H1 (cell line): Measurements from ENCODE around the gene MT1F. TPM values are rescaled to one million over a fixed set of nuclear protein-coding genes. Genes with fewer than 3 reads are reported as not detected.

Experiments used
- CTCF ChIA-PET: fragments of 300-600 bp; sonication (Branson Sonifier 250); formaldehyde crosslinking; loops from one replicate; lab custom pipeline; 2021; ENCODE audit not compliant: partially characterized antibody; lab: Charles Lee
- POLR2A ChIA-PET: fragments of 300-600 bp; sonication (Branson Sonifier 250); formaldehyde crosslinking; loops from one replicate; lab custom pipeline; 2021; ENCODE audit warnings: inconsistent platforms; ENCODE audit not compliant: partially characterized antibody; lab: Charles Lee
- DNase-seq, 2 experiments: peaks; one replicate each; pipeline versions ENCODE4 v3.0.0 to v3.0.0-alpha.2; 2010 to 2022; ENCODE audit warnings: low spot score in 2 of 2, low read depth in 1 of 2, mixed read lengths in 1 of 2
- FAIRE-seq: peaks from 2 replicates; lab custom pipeline; 2011; peaks lifted over from hg19 to GRCh38; lab: Jason Lieb, UNC
- H2AFZ ChIP-seq: 2 replicates; pipeline ENCODE4 v1.8.1; 2012; ENCODE audit warnings: low read length, inconsistent platforms
- H2AK5ac ChIP-seq: 2 replicates; pipeline ENCODE4 v1.6.1; 2013; ENCODE audit warnings: low read depth, low read length
- H2BK120ac ChIP-seq: replicated peaks from 2 replicates; pipeline ENCODE3; 2013; ENCODE audit warnings: low read depth, low read length, inconsistent platforms
- H2BK12ac ChIP-seq: 2 replicates; pipeline ENCODE4 v1.6.1; 2013; ENCODE audit warnings: low read depth, low read length
- H2BK15ac ChIP-seq: 2 replicates; pipeline ENCODE4 v1.6.1; 2013; ENCODE audit warnings: low read length
- H2BK20ac ChIP-seq: 2 replicates; pipeline ENCODE4 v1.6.1; 2013; ENCODE audit warnings: low read length
- H2BK5ac ChIP-seq: 2 replicates; pipeline ENCODE4 v1.6.1; 2013; ENCODE audit warnings: low read depth, low read length
- H3K14ac ChIP-seq: 2 replicates; pipeline ENCODE4 v1.6.1; 2013; ENCODE audit warnings: inconsistent platforms; ENCODE audit not compliant: insufficient read length
- H3K18ac ChIP-seq: 2 replicates; pipeline ENCODE4 v1.6.1; 2013; ENCODE audit warnings: low read length; ENCODE audit errors: extremely low read depth
- H3K23ac ChIP-seq: 2 replicates; pipeline ENCODE4 v1.6.1; 2013; ENCODE audit warnings: inconsistent platforms; ENCODE audit not compliant: insufficient read length
- H3K23me2 ChIP-seq: 2 replicates; pipeline ENCODE4 v1.6.1; 2013; ENCODE audit warnings: low read depth, low read length
- H3K27ac ChIP-seq: 2 replicates; pipeline ENCODE4 v1.6.1; 2011; ENCODE audit warnings: low read depth, low read length, inconsistent platforms
- H3K27me3 ChIP-seq, 4 experiments: replicated peaks in 1 of 4; 1 replicate in 1 of 4; 2 replicates in 3 of 4; pipeline versions ENCODE4 v1.6.1 to v1.8.1; 2011 to 2013; ENCODE audit warnings: low read length in 3 of 4, mild to moderate bottlenecking in 3 of 4, inconsistent platforms in 2 of 4, mixed read lengths in 2 of 4, moderate library complexity in 1 of 4; ENCODE audit not compliant: control insufficient read depth in 3 of 4, insufficient read depth in 3 of 4; ENCODE audit errors: extremely low read depth in 1 of 4
- H3K36me3 ChIP-seq, 4 experiments: 2 replicates each; pipeline versions ENCODE4 v1.6.1 to v1.8.1; 2011 to 2013; ENCODE audit warnings: mild to moderate bottlenecking in 4 of 4, low read length in 3 of 4, moderate library complexity in 2 of 4, control low read depth in 1 of 4, inconsistent platforms in 1 of 4; ENCODE audit not compliant: insufficient read depth in 4 of 4, control insufficient read depth in 2 of 4
- H3K4ac ChIP-seq: replicated peaks from 2 replicates; pipeline ENCODE3; 2013; ENCODE audit warnings: low read length, low read depth, mixed read lengths, inconsistent platforms; ENCODE audit not compliant: insufficient read length
- H3K4me1 ChIP-seq, 4 experiments: replicated peaks in 1 of 4; 1 replicate in 1 of 4; 2 replicates in 3 of 4; pipeline versions ENCODE4 v1.6.1 to v1.8.1; 2011 to 2013; ENCODE audit warnings: low read length in 3 of 4, inconsistent platforms in 2 of 4, mixed read lengths in 1 of 4; ENCODE audit not compliant: insufficient read depth in 4 of 4, control insufficient read depth in 3 of 4
- H3K4me2 ChIP-seq, 2 experiments: 2 replicates each; pipeline versions ENCODE4 v1.6.1 to v1.8.1; 2011 to 2013; ENCODE audit warnings: low read depth in 2 of 2, low read length in 2 of 2, control low read depth in 1 of 2, inconsistent platforms in 1 of 2, mild to moderate bottlenecking in 1 of 2; ENCODE audit not compliant: insufficient read depth in 1 of 2
- H3K4me3 ChIP-seq, 4 experiments: fragments of 200-600, 300-600 bp in 1 of 4; sonication (generic), shearing (Covaris generic), sonication (Bioruptor Twin) in 1 of 4; 2 replicates each; pipeline versions ENCODE4 v1.5.1 to v1.8.1; 2011 to 2016; ENCODE audit warnings: low read length in 4 of 4, low read depth in 3 of 4, control low read depth in 2 of 4, inconsistent platforms in 2 of 4, mild to moderate bottlenecking in 2 of 4, mixed read lengths in 1 of 4, moderate library complexity in 1 of 4; ENCODE audit not compliant: insufficient read depth in 2 of 4; ENCODE audit errors: extremely low read depth in 1 of 4
- H3K56ac ChIP-seq: replicated peaks from 2 replicates; pipeline ENCODE3; 2013; ENCODE audit warnings: low read depth, mild to moderate bottlenecking, mixed read lengths, low read length, inconsistent platforms; ENCODE audit not compliant: insufficient read length
- H3K79me1 ChIP-seq: 2 replicates; pipeline ENCODE4 v1.6.1; 2013; ENCODE audit warnings: low read depth, low read length, control low read depth
- H3K79me2 ChIP-seq, 2 experiments: 2 replicates each; pipeline versions ENCODE4 v1.6.1 to v1.8.1; 2012 to 2013; ENCODE audit warnings: low read length in 2 of 2, mild to moderate bottlenecking in 2 of 2, inconsistent platforms in 1 of 2; ENCODE audit not compliant: insufficient read depth in 2 of 2, control insufficient read depth in 1 of 2
- H3K9ac ChIP-seq, 4 experiments: replicated peaks in 1 of 4; 1 replicate in 1 of 4; 2 replicates in 3 of 4; pipeline versions ENCODE4 v1.6.1 to v1.8.1; 2011 to 2013; ENCODE audit warnings: low read depth in 3 of 4, low read length in 3 of 4, control low read depth in 2 of 4, mild to moderate bottlenecking in 2 of 4, moderate library complexity in 2 of 4, inconsistent platforms in 1 of 4; ENCODE audit errors: extremely low read depth in 1 of 4
- H3K9me3 ChIP-seq, 2 experiments: 2 replicates each; pipeline versions ENCODE4 v1.6.1 to v1.8.1; 2012 to 2013; ENCODE audit warnings: mild to moderate bottlenecking in 2 of 2, moderate library complexity in 2 of 2, control low read depth in 1 of 2, inconsistent platforms in 1 of 2, low read depth in 1 of 2, low read length in 1 of 2, mixed read lengths in 1 of 2; ENCODE audit not compliant: insufficient read depth in 2 of 2
- H4K20me1 ChIP-seq, 2 experiments: replicated peaks in 1 of 2; 2 replicates each; pipeline versions ENCODE3 to v1.8.1; 2011 to 2013; ENCODE audit warnings: inconsistent platforms in 2 of 2, low read length in 2 of 2, mild to moderate bottlenecking in 1 of 2; ENCODE audit not compliant: insufficient read depth in 2 of 2, control insufficient read depth in 1 of 2
- H4K5ac ChIP-seq: 2 replicates; pipeline ENCODE4 v1.6.1; 2013; ENCODE audit warnings: low read length, low read depth, mixed read lengths, inconsistent platforms; ENCODE audit not compliant: insufficient read length
- H4K8ac ChIP-seq: 2 replicates; pipeline ENCODE4 v1.8.0; 2013; ENCODE audit warnings: mild to moderate bottlenecking, moderate library complexity, low read length, inconsistent platforms; ENCODE audit not compliant: insufficient read depth; ENCODE audit errors: extremely low read depth
- H4K91ac ChIP-seq: replicated peaks from 2 replicates; pipeline ENCODE3; 2013; ENCODE audit warnings: low read length, mixed read lengths, inconsistent platforms; ENCODE audit not compliant: insufficient read length
- ATF3 ChIP-seq: IDR thresholded peaks from 2 replicates; pipeline ENCODE4 v1.6.1; 2011; ENCODE audit warnings: low read depth, mild to moderate bottlenecking, low read length; ENCODE audit not compliant: insufficient read depth
- BCL11A ChIP-seq, 2 experiments: IDR thresholded peaks; one replicate each; pipeline ENCODE4 v1.6.1; 2011; ENCODE audit warnings: low read depth in 2 of 2, low read length in 2 of 2, mild to moderate bottlenecking in 2 of 2
- CEBPB ChIP-seq: IDR thresholded peaks from 2 replicates; pipeline ENCODE4 v1.6.1; 2012; ENCODE audit warnings: low read depth, low read length
- EZH2 ChIP-seq: fragments of 200-600 bp; sonication (generic); IDR thresholded peaks from 2 replicates; pipeline ENCODE4 v1.7.1; 2012; ENCODE audit warnings: low read depth, mild to moderate bottlenecking, moderate library complexity, low read length, inconsistent platforms; ENCODE audit not compliant: severe bottlenecking
- GABPA ChIP-seq: IDR thresholded peaks from 2 replicates; pipeline ENCODE4 v1.6.1; 2011; ENCODE audit warnings: mild to moderate bottlenecking, low read length, moderate library complexity, borderline replicate concordance; ENCODE audit not compliant: insufficient read depth
- JUND ChIP-seq: IDR thresholded peaks from 2 replicates; pipeline ENCODE4 v1.6.1; 2011; ENCODE audit warnings: mild to moderate bottlenecking, improper control_type of control experiment, low read length
- POLR2A ChIP-seq, 2 experiments: IDR thresholded peaks; 1 replicate in 1 of 2; 2 replicates in 1 of 2; pipeline ENCODE4 v1.6.1; 2011; ENCODE audit warnings: low read depth in 2 of 2, low read length in 2 of 2, mild to moderate bottlenecking in 2 of 2; ENCODE audit errors: control extremely low read depth in 1 of 2
- RNF2 ChIP-seq: fragments of 200-900, 300-1000 bp; sonication (generic); IDR thresholded peaks from 2 replicates; pipeline ENCODE4 v1.7.1; 2016; ENCODE audit warnings: borderline replicate concordance, low read depth, mild to moderate bottlenecking, antibody characterized with exemption, low read length; ENCODE audit not compliant: poor library complexity, severe bottlenecking; ENCODE audit errors: missing control alignments
- TCF12 ChIP-seq: IDR thresholded peaks from 2 replicates; pipeline ENCODE4 v1.6.1; 2011; ENCODE audit warnings: low read depth, mild to moderate bottlenecking, low read length
- YY1 ChIP-seq: IDR thresholded peaks from 2 replicates; pipeline ENCODE4 v1.6.1; 2011; ENCODE audit warnings: low read depth, mild to moderate bottlenecking, low read length
- ZNF274 ChIP-seq: IDR thresholded peaks from 2 replicates; pipeline ENCODE4 v1.7.0; 2012; ENCODE audit warnings: low read length, borderline replicate concordance; ENCODE audit errors: extremely low read depth
- WGBS, 2 experiments: shearing (Covaris generic) in 1 of 2; methylation state at CpG; one replicate each; pipeline versions ENCODE4 v1.1.6 to v1.1.7; 2013 to 2015; ENCODE audit warnings: low lambda C conversion rate in 2 of 2, mixed read lengths in 2 of 2, inconsistent platforms in 1 of 2, low coverage in 1 of 2, missing lambda C conversion rate in 1 of 2; ENCODE audit not compliant: insufficient replicate concordance in 2 of 2, insufficient coverage in 1 of 2, insufficient read length in 1 of 2; ENCODE audit errors: extremely low coverage in 1 of 2, missing lambda C conversion rate in 1 of 2; 5-methylcytosine and 5-hydroxymethylcytosine counted together
- polyA plus RNA-seq, 7 experiments: library from polyadenylated mRNA; depleted of rRNA in 3 of 7; stranded (reverse) in 5 of 7; unstranded in 2 of 7; fragments of >200 nt in 5 of 7; fragments of 200-250 nt in 2 of 7; gene quantifications; 1 replicate in 5 of 7; 2 replicates in 1 of 7; 4 replicates in 1 of 7; pipeline versions ENCODE4 v1.2.1 to v1.2.3, GENCODE V29; 2011 to 2013; ENCODE audit warnings: missing spikeins in 2 of 7, mixed read lengths in 2 of 7
- total RNA-seq: library from RNA; stranded (reverse); fragmentation: NEBNext Ultra II Directional; extraction: Animal tissue kit (Norgen Biotek cat#: 25700); gene quantifications from 2 replicates; pipeline ENCODE4 v1.2.1, GENCODE V29; 2021

Gene MT1F
- total and polyA plus RNA-seq, 2 of the 8 experiments (the other 6 are each of a cell fraction or from before 2014, with no cell fraction given), result 5.9 to 20.8 TPM

GRCh38 chr16:56679078-56679730 lies 21.4 kb downstream of the MT1F start:
- Histone ChIP-seq H2BK120ac (no peak overlapping the region), H2AK5ac (no peak overlapping the region), H3K4me1 (peaks cover 0 to 32% (median 12%) of the 10 kb centered on the region in 4 experiments; a peak in 6 of 7 replicates), H3K9me3 (no peaks in the 10 kb centered on the region), H4K91ac (no peak overlapping the region), H4K8ac (no peak overlapping the region), H3K23ac (no peak overlapping the region), H4K5ac (no peak overlapping the region), H2BK5ac (no peak overlapping the region), H3K14ac (no peak overlapping the region), H3K4ac (no peak overlapping the region), H3K56ac (no peak overlapping the region), H3K27ac (no peak overlapping the region), H3K4me2 (no peak overlapping the region), H2AFZ (no peak overlapping the region), H3K9ac (no peak overlapping the region), H4K20me1 (peaks cover 0 to 1% of the 10 kb centered on the region in 2 experiments), H3K23me2 (peaks cover 10% of the 10 kb centered on the region), H2BK15ac (no peak overlapping the region), H2BK12ac (no peak overlapping the region), H3K79me1 (no peaks in the 10 kb centered on the region; the same call in 1 of the 2 replicates), H3K4me3 (no peak overlapping the region), H2BK20ac (no peak overlapping the region), H3K36me3 (peaks cover 0 to 3% (median 0%) of the 10 kb centered on the region in 4 experiments; a peak in 1 of 8 replicates), H3K18ac (no peak overlapping the region), H3K27me3 (peaks cover 0 to 61% (median 34%) of the 10 kb centered on the region in 4 experiments; a peak in 5 of 7 replicates), H3K79me2 (no peaks in the 10 kb centered on the region)
- WGBS, 2 experiments, result 83% methylated on average over 3 of the region's 3 CpGs; no CpG with 5 or more reads in 1 of the 2 experiments
- POLR2A ChIA-PET, result interaction anchor here (1.0 to 12.9 kb wide), 3 partner anchors 11 to 54 kb away, joined by 4 to 205 read pairs (median 6); partner anchors contain the start of genes MT1E, MT1G and MT1H
- CTCF ChIA-PET, result interaction anchor here (0.6 to 6.0 kb wide), 6 partner anchors 9 to 989 kb away, joined by 3 to 57 read pairs (median 6); partner anchors contain the start of gene MT1H
- no peak for DNase-seq
- no peak for FAIRE-seq
- no peak for TF ChIP-seq POLR2A (IDR thresholded peaks at IDR 0.05; ENCODE audit: control extremely low read depth in 1 of 2, low read depth in 2 of 2, low read length in 2 of 2)
- TF ChIP-seq GABPA, result no peak
- TF ChIP-seq EZH2, result no peak
- TF ChIP-seq JUND, result no peak
- TF ChIP-seq ATF3, result no peak
- TF ChIP-seq TCF12, result no peak
- no peak for TF ChIP-seq RNF2
- TF ChIP-seq CEBPB, result no peak
- TF ChIP-seq ZNF274, result no peak
- no peak for TF ChIP-seq YY1
- TF ChIP-seq BCL11A (IDR thresholded peaks at IDR 0.05; ENCODE audit: low read depth in 2 of 2, low read length in 2 of 2), result no peak
